NCI-H2196 treated with DMSO at 0.1 percent for 48 hours (cell line): ENCODE measurements around the gene LSAMP.
A peak's percentile ranks its signal among the peaks of the same experiment; 100 is the strongest.

Experiments used
- DNase-seq: peaks from one replicate; lab custom pipeline; 2025; ENCODE audit not compliant: unreplicated experiment; lab: John Stamatoyannopoulos, UW

LSAMP gene

DNA sequence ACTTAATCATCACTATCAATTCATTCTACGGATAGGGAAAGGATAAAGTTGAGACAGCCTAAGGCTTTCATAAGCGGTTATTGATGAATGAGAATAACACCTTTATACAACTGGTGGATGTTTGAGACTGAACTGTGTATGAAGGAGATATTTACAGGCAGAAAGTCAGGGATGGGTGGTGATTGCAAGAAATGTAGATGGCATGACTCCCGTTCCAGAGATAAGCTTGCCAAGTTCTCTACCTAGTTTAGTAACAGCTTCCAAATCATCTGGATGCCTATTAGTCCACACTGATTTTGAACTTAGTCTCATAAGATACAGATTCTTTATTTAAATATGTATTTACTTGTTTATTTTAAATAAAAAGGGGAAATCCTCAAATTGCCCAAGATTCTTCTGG is 463.2 kb downstream of the LSAMP start:
- DNase-seq, result no peak

DNA sequence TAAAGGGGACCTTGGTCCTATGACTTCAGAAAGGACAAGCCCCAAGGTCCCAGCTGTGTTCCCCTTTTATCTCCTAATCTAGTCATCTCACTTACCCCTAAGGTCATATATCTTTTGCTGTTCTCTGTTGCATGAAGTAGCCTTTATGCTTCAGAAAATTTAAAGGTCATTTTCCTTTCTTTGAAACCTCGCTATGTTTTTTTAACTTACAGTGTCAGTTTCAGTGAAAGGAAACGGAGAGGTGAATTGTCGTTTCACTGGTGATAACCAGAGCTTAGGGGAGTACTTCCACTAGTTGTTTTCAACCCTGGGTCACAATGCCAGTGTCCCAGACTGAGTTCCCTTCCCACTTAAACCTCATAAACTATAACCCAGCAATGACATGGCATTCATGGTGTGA is 464.6 kb downstream of the LSAMP start:
- DNase-seq, result no peak

DNA sequence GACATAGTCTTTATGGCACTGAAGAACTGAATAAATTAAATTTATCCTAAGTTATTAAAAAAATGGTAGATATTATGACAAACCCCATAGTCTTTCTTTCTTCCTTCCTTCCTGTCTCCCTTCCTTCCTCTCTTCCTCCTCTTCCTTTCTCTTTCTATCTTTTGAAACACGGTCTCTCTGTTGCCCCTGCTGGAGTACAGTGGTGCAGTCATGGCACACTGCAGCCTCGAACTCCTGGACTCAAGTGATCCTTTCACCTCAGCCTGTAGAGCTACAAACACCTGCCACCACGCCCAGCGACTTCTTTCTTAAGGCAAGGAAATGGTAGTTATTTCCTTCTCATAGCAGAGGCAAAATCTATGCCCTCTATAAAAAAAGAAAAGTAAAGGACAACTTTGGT is 467.4 kb downstream of the LSAMP start:
- no peak for DNase-seq

DNA sequence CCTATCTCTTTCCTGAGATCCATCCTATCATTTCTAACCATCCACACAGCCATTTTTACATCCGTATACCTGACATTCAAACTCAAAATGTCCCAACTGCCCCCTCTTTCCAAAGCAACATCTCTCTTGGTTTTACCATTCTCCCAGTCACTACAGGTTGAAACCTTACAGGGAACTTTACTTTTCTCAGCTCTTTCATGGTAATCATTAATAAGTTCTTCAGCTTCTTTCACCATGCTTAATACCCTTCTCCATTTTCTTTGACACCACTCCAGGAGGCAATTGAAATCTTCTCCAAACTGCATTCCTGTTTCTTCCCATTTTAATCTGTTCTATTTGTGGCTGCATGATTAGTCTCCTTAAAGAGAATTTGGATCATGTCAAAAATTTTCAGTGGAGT is 469.5 kb downstream of the LSAMP start:
- no peak for DNase-seq

DNA sequence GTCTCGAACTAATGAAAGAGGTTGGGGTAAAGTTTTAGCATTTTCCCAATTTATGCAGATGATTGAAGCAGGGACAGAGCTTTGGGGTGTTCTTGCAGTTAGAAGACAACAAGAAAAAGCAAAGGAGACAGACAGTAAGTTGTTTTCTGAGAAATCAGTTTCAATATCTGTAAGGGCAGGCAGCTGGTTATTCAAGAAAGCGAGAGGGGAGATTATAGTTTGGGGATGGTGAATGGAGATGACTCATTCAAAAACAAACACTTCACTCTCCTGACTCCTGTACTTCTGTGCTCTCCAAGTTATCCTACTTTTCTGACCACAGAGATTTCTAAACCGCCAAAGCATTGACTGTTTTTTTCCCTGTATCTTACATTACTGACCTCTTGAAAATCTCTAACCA is 469.9 kb downstream of the LSAMP start:
- DNase-seq, result peak; percentile 56

DNA sequence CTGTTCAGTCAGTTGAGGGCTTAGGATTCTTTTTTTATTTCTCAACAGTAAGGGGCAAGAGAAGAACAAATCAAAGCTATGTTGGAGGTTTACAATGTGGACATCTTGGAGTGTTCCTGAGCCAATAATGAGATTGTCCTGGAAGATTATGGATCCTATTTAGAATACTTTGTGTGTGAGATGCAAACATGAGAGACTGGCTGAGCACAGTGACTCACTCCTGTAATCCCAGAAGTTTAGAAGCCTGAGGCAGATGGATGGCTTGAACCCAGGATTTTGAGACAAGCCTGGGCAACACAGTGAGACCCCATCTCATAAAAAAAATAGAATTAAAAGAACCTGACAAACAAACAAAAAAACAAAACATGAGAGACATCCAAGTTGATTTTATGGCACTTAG is 470.3 kb downstream of the LSAMP start:
- no peak for DNase-seq

DNA sequence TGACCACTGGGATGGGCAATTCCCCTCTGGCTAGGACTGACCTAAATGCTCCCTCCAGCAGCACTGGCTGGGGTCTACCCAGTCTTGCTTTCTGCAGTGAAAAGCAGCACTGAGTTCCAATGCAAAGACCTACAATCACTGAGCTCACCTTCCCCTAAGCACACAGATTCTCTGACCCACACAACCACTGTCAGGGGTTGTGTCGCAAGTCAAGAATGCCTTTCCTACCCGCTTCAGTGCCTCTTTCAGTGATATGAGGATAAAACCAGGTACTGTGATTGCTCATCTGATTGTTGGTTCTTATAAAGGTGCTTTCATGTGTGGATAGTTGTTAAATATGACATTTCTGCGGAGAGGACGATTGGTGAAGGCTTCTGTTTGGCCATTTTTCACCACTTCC is 476.4 kb downstream of the LSAMP start:
- DNase-seq, result no peak

DNA sequence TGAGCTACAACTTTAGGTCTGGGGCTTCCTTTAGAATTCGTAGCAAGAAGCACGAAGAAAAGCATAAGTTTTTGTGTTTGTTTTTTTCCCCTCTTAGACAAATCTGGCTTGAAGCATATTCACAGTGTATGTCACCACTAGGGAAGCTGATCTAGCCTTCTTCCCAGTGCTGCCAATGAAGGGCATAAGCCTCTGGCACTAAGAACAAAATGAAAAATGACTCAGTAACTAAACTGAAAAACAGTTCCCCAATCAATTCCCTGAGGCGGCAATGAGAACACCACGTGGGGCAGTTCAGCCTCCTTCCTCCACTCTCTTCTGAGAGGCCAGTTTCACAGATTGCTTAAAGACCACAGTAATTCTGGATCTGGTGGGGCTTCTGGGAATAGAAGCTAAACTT is 483.9 kb downstream of the LSAMP start:
- no peak for DNase-seq

DNA sequence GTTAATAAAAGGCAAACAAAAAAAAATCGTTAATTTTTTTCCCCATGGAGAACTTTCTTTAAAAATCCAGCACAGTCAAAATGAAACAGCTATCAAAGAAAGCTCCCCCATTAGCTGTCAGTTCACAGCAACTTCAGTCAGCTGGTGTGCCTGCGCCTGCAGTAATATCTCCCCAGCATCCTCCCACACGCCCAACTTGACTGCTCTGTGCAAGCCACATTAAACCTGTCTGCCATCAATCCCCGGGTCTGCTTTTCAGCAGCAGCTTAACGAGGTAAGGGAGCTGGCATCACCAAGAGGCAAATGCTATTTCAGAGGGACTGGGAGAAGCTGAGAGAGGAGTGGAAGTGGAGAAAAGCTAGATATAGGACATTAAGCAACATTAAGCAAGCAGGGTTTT is 484.5 kb downstream of the LSAMP start:
- no peak for DNase-seq

DNA sequence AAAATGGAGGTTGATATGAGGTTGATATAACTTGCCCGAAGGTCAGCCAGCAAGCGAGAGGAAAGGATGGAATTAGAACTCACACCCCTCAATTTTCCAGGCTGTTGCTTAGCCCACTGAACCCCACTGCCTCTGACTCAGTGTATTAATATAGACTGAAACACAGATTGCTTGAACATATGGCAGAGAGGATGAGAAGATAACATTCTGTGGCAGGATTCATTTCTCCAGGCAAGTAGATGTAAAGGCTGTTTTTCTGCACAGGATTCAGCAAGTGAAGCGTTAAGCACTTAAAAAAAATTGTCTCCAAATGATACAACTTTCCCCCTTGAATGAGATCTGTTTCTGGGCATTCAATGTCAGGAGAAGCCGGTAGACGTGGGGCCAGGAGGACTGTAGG is 486.8 kb downstream of the LSAMP start:
- DNase-seq, result no peak

DNA sequence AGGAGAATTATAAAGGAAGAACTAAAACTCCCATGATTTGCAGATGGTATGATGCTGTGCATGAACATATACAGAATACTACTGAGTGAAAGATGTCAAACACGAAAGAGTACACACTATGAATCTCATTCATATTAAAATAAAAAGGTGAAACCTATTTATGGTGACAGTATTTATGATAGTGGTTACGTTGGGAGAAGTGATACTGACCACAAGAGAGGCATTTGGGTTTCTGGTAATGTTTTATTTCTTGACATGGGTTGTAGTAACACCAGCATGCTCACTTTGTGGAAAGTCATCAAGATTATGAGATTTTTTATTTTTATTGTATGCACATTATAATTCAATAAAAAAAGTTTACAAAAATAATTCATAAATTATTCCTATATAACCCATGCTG is 498.0 kb downstream of the LSAMP start:
- no peak for DNase-seq

DNA sequence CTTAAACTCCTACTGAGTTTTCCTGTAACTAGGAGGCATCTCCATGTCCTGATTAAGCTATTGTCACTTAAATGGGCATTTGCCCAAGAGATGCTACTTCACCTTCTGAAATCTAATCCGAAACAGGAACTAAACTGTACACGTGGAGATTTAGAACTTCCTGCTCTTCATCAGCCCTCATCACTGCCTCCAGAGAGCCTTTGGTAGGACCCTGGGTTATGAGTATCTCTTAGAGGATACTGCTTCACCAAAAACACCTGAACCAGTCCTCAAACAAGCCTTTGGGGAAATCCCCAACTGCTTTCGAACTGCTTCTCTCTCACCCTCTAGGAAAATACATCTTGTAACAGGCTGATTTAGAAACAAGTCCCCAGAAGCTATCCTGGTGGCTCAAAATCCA is 501.7 kb downstream of the LSAMP start:
- DNase-seq, result no peak

DNA sequence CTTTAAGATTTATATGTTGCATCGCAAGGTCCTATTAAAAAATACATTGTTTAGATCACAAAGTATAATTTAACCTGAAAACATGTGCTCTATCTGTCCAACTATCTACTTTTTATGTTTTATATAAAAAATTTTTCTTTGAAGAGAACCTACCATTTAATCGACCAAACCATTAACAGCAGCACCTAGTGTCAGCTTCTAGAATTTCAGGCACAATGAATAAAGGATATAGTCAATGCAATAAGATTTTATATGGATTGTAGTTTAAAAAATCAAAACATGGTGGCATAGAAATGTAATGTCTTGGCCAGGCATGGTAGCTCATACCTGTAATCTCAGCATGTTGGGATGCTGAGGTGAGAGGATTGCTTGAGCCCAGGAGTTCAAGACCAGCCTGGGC is 508.2 kb downstream of the LSAMP start:
- DNase-seq, result no peak

DNA sequence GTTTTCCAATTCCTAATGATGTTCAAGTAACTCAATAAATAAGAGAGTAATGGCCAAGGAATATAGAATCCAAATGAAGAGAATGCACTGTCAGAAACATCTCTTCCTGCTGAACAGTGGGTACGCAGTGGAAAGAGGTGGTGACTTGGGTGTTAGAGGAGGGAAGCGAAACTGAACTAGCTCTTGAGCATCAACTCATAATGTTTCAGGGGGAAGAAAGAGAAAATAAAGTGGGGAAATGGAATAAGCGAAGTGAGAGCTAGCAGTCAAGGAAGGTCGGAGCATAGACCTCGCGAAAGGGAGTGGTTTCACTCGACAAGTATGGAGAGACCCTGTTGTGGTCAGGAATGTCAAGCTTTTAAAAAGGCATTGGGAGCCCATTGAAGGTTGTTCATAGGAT is 512.5 kb downstream of the LSAMP start:
- DNase-seq, result no peak

DNA sequence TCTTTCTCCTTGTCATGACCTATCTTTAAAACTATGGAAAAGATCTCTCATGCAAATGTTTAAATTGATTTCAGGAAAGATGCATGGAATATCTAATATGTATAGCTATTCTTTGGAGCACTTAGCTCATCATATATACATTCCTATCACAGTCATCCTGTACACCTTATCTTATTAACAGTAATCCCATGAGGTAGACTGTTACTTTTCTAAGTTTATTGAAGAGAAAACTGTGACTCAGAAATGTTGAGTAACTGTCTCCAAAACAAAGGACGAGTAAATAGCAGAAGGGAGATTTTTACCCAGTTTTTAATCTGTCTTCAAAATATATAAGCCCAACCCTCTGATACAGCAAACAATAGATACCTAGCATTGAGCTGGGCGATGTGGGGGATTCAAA is 513.7 kb downstream of the LSAMP start:
- no peak for DNase-seq

DNA sequence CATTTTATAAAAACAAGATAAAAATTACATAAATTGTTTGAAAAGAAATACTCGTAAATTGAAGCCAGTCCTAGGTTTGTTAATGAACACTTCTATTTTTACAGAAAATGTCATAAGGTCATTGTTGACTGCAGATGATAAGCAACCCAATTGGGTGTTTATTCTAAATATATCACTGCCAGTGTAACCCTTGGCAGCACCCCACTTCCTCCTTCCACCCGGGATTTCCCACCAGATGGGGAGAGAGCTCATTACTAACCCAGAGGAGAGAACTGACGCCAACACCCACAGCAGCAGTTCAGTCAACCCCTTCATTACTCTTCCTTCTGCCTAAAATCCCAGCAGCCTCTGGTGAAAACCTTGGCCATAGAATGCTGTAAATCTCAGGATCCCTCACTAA is 514.4 kb downstream of the LSAMP start:
- DNase-seq, result no peak

DNA sequence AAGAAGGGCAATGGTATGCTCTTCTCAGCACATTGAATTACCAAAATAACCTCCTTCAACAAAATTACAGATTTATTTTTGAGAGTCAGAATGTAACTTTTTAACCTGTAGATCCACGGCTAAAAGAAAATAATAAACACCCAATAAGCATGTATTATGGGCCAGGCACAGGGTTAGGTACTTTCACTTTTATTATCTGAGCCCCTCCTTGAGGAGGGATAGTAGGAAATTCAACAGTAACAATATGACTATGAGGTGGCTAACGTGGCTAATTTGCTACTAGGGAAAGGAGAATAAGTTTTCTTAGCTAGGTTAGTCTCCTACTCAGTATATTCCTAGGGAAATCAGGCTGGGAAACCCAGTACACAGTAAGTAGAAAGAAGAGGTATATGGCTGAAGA is 515.1 kb downstream of the LSAMP start:
- no peak for DNase-seq

DNA sequence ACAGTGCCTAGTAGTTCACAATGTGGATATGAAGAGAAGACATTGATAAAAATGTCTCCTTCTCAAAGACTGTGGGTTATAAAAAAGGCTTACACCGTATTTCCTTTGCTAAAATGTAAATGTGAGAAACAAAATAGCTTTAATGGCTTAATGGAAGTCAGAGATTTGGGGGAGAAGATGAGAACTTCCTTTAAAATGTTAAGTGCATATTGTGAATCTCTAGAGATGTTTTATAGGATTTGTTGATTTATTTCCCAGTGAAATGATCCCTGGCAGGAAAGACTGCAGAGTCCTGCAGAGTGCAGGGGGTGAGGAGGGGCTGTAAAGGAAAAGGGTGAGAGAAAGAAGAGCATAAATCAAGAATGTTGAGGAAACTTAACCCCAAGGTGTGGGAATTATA is 516.9 kb downstream of the LSAMP start:
- DNase-seq, result no peak

DNA sequence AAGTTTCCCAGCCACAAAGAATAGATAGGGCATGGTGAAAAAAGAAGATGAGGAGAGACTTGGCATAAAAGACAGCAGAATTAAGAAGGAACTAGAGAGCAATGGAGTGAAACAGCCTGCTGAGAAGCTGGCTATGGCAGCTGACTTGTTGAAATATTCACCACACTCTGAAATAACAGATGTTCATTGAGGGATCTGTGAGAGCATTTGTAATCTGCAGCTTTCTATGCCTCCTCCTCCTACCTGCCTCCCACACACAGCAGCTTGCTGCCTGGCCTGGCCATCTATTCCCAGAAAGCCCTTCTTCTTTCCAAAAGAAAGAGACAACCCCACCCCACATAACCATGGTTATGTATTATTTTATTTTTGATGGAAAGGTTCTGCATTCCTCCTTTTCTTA is 518.1 kb downstream of the LSAMP start:
- DNase-seq, result no peak

DNA sequence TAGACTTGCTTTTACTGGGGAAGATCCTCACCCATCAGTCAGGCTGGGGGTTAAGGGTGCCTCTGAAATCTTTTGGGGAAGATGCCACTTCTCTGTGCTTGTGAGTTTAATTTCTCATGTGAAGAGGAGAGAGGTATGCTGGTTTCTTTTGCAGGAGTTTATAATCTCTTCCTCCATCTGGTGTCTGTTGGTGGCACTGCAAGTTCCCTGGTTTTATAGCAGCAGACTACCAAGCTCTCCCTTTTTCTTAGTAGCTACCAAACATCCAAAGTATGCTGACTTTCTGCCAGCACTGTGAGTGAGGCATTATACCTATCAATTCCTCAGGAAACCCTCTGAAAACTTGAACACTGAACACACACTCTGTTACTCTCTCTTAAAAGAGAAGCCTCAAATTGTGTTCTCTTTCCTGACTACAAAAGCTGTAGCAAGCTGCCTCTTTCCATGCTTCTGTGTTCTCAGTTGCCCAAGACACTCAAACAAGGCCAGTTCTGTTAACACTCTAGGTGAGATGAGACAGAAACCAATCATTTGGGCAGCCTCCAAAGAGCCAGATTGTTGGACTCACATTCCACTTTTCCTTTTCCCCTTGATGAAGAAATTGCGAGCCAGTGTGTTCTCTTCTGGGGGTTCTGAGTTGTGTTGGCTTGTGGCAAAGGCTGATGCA is 522.5 kb downstream of the LSAMP start:
- no peak for DNase-seq

DNA sequence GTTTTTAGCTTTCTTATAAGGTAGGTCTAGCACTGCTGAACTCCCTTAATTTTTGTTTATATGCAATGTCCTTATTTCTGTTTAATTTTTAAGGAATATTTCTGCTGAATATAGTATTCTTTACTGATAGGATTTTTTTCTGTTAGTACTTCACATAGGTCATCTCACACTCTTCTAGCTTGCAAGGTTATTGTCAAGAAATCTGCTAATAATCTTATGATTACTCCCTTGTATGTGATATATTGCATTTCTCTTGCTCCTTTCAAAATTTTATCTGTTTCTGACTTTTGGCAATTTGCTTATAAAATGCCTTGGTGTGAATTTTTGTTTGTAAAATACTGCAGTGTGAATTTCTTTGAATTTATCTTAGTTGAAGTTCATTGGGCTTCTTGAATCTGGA is 523.6 kb downstream of the LSAMP start:
- no peak for DNase-seq

DNA sequence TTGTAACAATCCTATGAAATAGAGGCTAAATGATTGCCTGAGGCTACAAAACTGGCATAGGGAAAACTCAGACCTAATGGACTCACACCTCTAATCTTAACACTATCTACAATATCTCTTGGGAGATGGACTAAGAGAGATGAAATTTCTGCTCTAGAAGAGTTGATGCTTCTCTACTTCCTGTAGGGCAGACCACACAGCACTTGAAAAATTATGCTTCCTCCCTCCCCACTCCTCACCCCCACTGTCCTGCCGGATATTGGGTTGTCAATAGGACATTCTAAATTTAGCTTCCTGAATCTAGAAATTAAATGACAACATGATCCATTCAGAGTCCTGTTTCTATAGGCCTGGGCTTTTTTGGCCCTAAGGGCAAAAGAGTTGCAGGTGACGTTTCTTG is 526.4 kb downstream of the LSAMP start:
- no peak for DNase-seq

DNA sequence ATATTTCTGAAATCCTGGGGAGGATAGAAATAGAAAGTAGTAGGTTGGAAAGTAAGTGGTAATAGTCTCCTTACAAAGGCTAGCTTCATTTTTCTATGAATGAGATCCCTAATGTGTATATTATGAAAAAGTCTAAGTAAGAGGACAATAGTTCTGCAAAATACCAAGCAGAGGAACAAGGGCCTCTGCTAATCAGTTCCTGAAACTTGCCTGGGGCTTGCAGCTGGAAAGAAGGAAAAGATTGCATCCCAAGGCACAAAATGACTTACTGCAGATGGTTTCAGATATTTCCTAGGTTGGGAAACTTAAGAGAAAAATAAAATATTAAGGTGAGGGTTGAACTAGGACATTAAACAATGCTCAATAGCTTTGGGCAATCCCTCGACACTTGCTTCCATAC is 528.4 kb downstream of the LSAMP start:
- DNase-seq, result no peak

DNA sequence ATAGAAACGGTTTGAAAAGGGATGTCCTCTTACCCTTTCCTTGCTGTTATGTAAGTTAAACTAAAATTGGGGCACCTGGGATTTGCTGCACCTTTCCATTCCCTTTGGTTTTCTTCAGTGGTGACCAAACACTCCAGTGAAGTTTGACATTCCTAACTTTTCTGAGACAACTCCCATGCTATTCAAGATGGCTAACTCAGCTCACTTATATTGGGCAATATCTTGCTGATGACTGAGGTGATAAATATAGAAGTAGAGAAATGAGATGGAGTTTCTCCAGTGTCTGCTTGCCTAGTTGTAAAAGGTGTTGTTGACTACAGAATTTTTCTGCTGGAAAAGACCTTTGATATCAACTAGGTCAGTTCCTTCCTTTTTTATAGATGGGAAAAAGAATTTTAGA is 530.2 kb downstream of the LSAMP start:
- no peak for DNase-seq
